Ectodermal cell (in vitro differentiated cells): Measurements from ENCODE around the gene TCAIM.

Experiments used
- H3K27ac ChIP-seq: 2 replicates; pipeline ENCODE4 v1.7.0; 2013; ENCODE audit warnings: mild to moderate bottlenecking, low read depth, low read length; ENCODE audit not compliant: insufficient read depth, poor library complexity, severe bottlenecking
- H3K27me3 ChIP-seq: 2 replicates; pipeline ENCODE4 v1.7.0; 2013; ENCODE audit warnings: mild to moderate bottlenecking, low read length; ENCODE audit not compliant: insufficient read depth, control insufficient read depth, poor library complexity, severe bottlenecking
- H3K36me3 ChIP-seq: one replicate; pipeline ENCODE4 v1.7.0; 2013; ENCODE audit warnings: low read length; ENCODE audit not compliant: control insufficient read depth, insufficient read depth
- H3K4me1 ChIP-seq: one replicate; pipeline ENCODE4 v1.7.0; 2013; ENCODE audit warnings: low read length; ENCODE audit not compliant: control insufficient read depth, insufficient read depth
- H3K4me3 ChIP-seq: 2 replicates; pipeline ENCODE4 v1.7.0; 2013; ENCODE audit warnings: low read depth, low read length, control low read depth; ENCODE audit not compliant: insufficient read depth
- H3K9me3 ChIP-seq: 2 replicates; pipeline ENCODE4 v1.7.0; 2013; ENCODE audit warnings: mild to moderate bottlenecking, low read length, moderate library complexity; ENCODE audit not compliant: control insufficient read depth
- WGBS, 2 experiments: methylation state at CpG; one replicate each; pipeline ENCODE4 v1.1.7; 2013; ENCODE audit warnings: missing lambda C conversion rate in 2 of 2; 5-methylcytosine and 5-hydroxymethylcytosine counted together

TCAIM gene

DNA sequence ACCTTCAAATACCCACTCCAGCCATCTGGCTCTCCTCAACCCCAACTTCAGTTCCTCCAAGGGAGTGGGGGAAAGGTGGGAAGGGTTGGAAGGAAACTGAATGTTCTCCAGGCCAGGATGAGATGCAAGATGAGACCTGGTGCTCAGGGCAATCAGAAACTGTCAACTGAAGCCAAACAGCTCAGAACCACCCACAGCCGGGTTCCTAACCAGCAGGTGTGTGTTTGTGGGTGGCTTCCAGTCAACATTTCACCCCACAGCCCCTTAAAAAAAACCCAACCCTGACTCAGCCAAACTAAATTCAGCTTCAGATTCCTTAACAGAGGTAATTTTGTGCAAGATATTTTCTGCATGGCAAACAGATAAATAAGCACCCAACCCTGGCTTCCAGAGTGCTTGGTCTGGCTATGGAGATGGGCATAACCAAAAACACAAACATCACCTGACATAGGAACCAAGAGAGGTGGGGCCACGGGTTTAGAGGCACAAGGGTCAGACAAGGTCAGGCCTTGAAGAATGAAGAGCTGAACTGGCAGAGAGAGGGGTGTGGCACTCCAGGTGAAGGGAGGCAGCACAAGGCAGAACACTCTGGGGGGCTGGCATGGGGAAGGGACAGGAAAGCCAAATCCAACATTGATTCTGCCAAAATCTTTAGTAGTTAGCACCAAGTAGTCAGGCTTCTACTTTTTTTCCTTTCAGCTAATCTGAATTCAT is 104.2 kb downstream of the TCAIM start:
- Histone ChIP-seq H3K36me3 (peaks cover 35% of the 10 kb centered on the region), H3K9me3 (no peaks in the 10 kb centered on the region), H3K27ac (no peak overlapping the region), H3K4me1 (no peaks in the 10 kb centered on the region), H3K4me3 (no peak overlapping the region), H3K27me3 (no peaks in the 10 kb centered on the region)
- 86 to 100% methylated on average over 2 of the region's 2 CpGs for WGBS, 2 experiments

DNA sequence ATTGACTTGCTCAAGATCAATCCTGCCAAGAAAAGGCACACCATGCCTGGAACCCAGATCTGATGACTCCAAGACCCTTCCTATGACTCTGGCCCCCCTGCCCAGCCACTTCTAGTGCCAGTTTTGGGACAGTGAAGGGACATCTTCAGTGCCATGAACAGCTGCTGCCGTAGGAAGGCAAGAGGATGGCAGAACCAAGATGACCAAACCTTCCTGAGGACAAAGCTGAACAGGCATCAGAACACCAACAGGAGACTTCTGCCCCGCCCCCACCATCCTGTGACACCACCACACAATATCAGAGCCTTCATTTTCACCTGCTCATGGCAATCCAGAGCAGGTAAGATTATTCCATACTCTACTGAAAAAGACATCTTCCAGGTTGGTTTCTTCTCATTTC is 105.9 kb downstream of the TCAIM start:
- WGBS, 2 experiments, result 95 to 96% methylated on average over 2 of the region's 2 CpGs
- Histone ChIP-seq H3K4me1 (no peaks in the 10 kb centered on the region), H3K36me3 (peaks cover 52% of the 10 kb centered on the region), H3K9me3 (no peaks in the 10 kb centered on the region), H3K27me3 (no peaks in the 10 kb centered on the region), H3K27ac (no peak overlapping the region), H3K4me3 (no peak overlapping the region)

DNA sequence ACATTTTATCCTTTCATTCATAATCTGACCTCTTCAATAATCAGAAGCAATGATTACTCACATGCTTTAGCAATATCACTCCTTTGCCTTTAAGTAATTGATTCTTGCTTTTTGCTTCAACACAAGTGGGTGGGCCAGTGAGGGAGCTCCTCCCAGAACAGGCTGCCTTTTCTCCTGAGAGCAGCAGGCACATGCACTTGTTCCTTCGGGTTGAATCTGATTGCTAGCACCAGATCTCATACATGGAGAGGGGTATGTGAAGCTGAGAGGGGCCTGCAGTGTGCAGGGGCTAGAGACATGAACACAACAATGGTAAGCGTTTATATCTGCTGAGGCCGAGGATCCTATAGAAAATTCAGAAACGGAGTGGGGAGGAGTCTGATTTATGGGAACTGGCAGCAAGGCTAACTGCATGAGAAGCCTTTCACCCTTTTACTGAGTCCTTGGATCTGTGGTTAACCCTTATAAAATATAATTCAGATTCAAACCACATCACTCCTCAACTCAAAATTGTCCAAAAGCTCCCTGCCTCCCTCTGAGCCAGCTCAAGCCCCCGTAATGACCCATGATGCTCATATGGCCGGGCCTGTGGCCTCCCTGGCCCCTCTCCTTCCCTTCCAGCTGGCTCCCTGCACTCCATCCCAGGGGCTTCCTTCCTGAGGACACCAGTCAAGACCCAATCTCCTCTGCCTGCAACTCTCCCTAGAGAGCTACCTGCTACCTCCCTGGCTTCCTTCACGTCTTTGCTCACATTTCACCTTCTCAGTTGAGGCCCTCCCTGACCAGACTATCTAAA is 106.5 kb downstream of the TCAIM start:
- WGBS, 2 experiments, result 94 to 95% methylated on average over 7 of the region's 7 CpGs
- Histone ChIP-seq H3K4me1 (no peaks in the 10 kb centered on the region), H3K36me3 (peaks cover 59% of the 10 kb centered on the region)

DNA sequence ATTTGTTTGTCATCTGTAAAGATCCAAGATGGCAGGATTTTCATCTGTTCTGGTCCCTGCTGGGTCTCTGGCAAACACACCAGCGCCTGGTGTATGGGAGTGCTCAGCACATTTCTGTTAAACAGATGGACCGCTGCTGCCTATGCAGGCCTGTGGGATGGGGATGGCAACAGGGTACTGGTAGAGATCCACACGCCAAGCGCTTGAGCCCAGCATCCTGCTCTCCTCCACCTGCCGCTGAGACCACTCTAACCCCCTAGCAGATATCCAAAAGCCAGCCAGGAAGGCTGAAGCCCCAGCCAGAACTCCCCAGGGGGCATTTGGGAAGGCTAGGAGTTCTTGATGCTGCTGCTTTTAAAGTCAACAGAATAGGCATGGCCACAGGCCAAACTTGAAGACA is 107.2 kb downstream of the TCAIM start:
- no peak overlapping the region for H3K4me3 ChIP-seq
- no peaks in the 10 kb centered on the region for H3K4me1 ChIP-seq
- H3K27me3 ChIP-seq, result no peaks in the 10 kb centered on the region
- no peak overlapping the region for H3K27ac ChIP-seq
- H3K36me3 ChIP-seq, result peaks cover 65% of the 10 kb centered on the region
- WGBS, 2 experiments, result 95 to 97% methylated on average over 5 of the region's 5 CpGs
- H3K9me3 ChIP-seq, result no peaks in the 10 kb centered on the region

More for the DNA sequence above, 106.5 kb downstream of the TCAIM start:
- Histone ChIP-seq H3K9me3 (no peaks in the 10 kb centered on the region), H3K4me3 (no peak overlapping the region), H3K27ac (no peak overlapping the region), H3K27me3 (no peaks in the 10 kb centered on the region)

DNA sequence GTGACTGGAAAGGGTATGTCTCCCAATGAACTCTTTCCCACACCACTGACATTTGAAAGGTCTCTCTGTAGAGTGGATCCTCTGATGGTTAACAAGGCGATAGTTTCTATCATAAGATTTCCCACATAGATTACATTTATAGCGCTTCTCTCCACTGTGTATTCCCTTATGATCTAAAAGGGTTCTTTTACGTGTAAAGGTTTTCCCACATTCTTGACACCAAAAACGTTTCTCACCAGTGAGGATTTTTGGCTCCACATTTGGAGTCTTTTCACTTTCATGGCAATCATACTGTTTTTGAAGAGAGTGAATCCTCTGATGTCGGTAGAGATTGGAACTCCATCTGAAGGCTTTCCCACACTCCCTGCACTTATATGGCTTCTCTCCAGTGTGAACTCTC is 108.4 kb downstream of the TCAIM start:
- Histone ChIP-seq H3K4me1 (no peaks in the 10 kb centered on the region), H3K36me3 (peaks cover 65% of the 10 kb centered on the region), H3K4me3 (no peak overlapping the region), H3K9me3 (no peaks in the 10 kb centered on the region), H3K27me3 (no peaks in the 10 kb centered on the region), H3K27ac (no peak overlapping the region)
- WGBS, 2 experiments, result 96 to 97% methylated on average over 5 of the region's 5 CpGs

DNA sequence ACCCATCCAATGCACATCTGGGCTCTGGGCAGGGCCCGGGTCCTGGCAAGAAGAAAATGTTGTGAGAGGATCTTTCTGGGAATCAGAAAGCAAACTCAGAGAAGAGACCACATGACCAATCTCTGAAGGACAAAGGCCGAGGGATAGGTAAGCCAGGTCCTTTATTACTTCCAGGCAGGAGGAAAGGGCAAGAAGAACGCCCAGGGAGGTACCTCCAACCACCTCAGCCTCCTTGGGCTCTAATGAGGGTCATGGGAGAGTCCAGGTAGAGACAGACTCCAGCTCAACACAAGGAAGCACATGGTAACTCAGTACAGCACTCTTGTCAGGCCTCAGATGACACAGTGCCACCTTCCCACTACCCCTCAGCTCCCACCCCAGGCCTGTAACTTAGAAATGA is 112.9 kb downstream of the TCAIM start:
- no peak overlapping the region for H3K27ac ChIP-seq
- no peaks in the 10 kb centered on the region for H3K9me3 ChIP-seq
- peaks cover 70% of the 10 kb centered on the region for H3K36me3 ChIP-seq
- no peaks in the 10 kb centered on the region for H3K27me3 ChIP-seq
- no peak overlapping the region for H3K4me3 ChIP-seq
- 93 to 97% methylated on average over 3 of the region's 3 CpGs for WGBS, 2 experiments
- no peaks in the 10 kb centered on the region for H3K4me1 ChIP-seq

DNA sequence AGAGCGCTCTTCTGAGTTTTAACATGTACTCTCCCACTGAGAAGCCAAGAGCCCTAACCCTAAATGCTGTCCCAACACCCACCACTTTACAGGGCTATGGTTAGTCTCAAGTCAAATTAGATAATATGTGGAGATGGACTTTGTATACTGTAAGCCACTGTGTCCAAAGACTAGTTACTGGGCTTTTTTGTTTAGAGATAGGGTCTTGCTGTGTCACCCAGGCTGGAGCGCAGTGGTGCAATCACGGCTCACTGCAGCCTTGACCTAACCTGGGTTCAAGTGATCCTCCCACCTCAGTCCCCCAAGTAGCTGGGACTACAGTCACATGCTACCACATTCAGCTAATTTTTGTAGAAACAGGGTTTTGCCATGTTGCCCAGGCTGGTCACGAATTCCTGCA is 115.7 kb downstream of the TCAIM start:
- no peaks in the 10 kb centered on the region for H3K4me1 ChIP-seq
- H3K9me3 ChIP-seq, result no peaks in the 10 kb centered on the region
- no peak overlapping the region for H3K27ac ChIP-seq
- 93 to 95% methylated on average over 4 of the region's 4 CpGs for WGBS, 2 experiments
- no peaks in the 10 kb centered on the region for H3K27me3 ChIP-seq
- peaks cover 42% of the 10 kb centered on the region for H3K36me3 ChIP-seq
- no peak overlapping the region for H3K4me3 ChIP-seq

DNA sequence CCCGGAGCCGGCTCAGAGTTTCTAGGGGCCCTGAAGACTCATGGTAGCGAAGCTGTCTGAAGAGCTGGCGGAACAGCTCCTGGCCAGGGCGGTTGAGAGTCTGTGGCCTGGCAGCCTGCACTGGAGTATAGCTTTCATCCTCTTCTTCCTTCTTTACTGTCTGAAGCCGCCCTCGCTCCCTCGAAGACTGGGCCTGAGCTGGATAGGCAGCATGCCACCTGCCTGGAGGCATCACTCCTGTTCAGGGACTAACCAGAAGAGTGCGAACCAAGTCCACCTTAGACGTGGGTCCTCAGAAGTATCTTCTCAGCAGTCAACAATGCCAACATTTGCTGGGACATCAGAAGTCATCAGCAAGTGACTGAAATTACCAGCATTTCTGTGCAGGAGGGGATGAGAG is 116.8 kb downstream of the TCAIM start:
- Histone ChIP-seq H3K36me3 (peaks cover 31% of the 10 kb centered on the region), H3K4me3 (no peak overlapping the region), H3K27me3 (no peaks in the 10 kb centered on the region), H3K4me1 (no peaks in the 10 kb centered on the region), H3K27ac (no peak overlapping the region), H3K9me3 (no peaks in the 10 kb centered on the region)
- 95 to 97% methylated on average over 10 of the region's 10 CpGs for WGBS, 2 experiments
